T-helper 17 cell (primary cell): ENCODE results near the gene SV2B. TPM values are rescaled to one million over a fixed set of nuclear protein-coding genes. Genes with fewer than 3 reads are reported as not detected.

Source experiments
- ATAC-seq: fragments of 150-1000 bp; cut with Tn5 transposase; 2 replicates; pipeline ENCODE4 v1.10.0; 2021; ENCODE audit warnings: mild to moderate bottlenecking, moderate library complexity
- DNase-seq, 3 donors: peaks; one replicate each; pipeline versions ENCODE4 v3.0.0 to v3.0.0-alpha.2; 2020 to 2021
- H3K9me3 ChIP-seq: one replicate; pipeline ENCODE4 v1.7.0; 2013; ENCODE audit warnings: low read length, mild to moderate bottlenecking; ENCODE audit not compliant: control insufficient read depth, poor library complexity, severe bottlenecking
- H3K27ac Mint-ChIP-seq: one replicate; pipeline ENCODE4 v1.8.0; 2022; ENCODE audit warnings: mild to moderate bottlenecking, moderate library complexity, mixed read lengths
- H3K27me3 Mint-ChIP-seq: one replicate; pipeline ENCODE4 v1.8.0; 2022; ENCODE audit warnings: mixed read lengths
- H3K36me3 Mint-ChIP-seq: one replicate; pipeline ENCODE4 v1.8.0; 2022; ENCODE audit warnings: low read depth, mixed read lengths
- H3K4me1 Mint-ChIP-seq: one replicate; pipeline ENCODE4 v1.8.0; 2022; ENCODE audit warnings: mild to moderate bottlenecking, mixed read lengths
- H3K4me3 Mint-ChIP-seq: one replicate; pipeline ENCODE4 v1.8.0; 2022; ENCODE audit warnings: mild to moderate bottlenecking, moderate library complexity, mixed read lengths
- total RNA-seq, 4 donors: library from RNA in 2 of 4; stranded (reverse) in 2 of 4; gene quantifications; one replicate each; pipeline ENCODE4 v1.2.3 and lab custom pipeline; 2022 to 2026

Gene SV2B
- total RNA-seq, 2 donors from 2014 or later = 0.10 TPM; not detected in 1

- H3K9me3 ChIP-seq = no peaks in the 10 kb centered on the region
- ATAC-seq (no peak), DNase-seq (no peak)
- Mint-ChIP-seq H3K4me3 (no peak overlapping the region), H3K36me3 (no peaks in the 10 kb centered on the region), H3K27ac (no peak overlapping the region), H3K4me1 (no peaks in the 10 kb centered on the region), H3K27me3 (peaks cover 58% of the 10 kb centered on the region)
Observed at GRCh38 chr15:91113030-91113429, 13.0 kb downstream of the SV2B start.

GRCh38 chr15:91114301-91114700 lies 14.2 kb downstream of the SV2B start:
- Mint-ChIP-seq H3K4me3 (no peak overlapping the region), H3K4me1 (no peaks in the 10 kb centered on the region), H3K27me3 (peaks cover 57% of the 10 kb centered on the region), H3K27ac (no peak overlapping the region), H3K36me3 (no peaks in the 10 kb centered on the region)
- H3K9me3 ChIP-seq = no peaks in the 10 kb centered on the region
- DNase-seq (no peak), ATAC-seq (no peak)

- Mint-ChIP-seq H3K27ac (no peak overlapping the region), H3K36me3 (no peaks in the 10 kb centered on the region), H3K27me3 (peaks cover 47% of the 10 kb centered on the region), H3K4me3 (no peak overlapping the region), H3K4me1 (no peaks in the 10 kb centered on the region)
- no peaks in the 10 kb centered on the region for H3K9me3 ChIP-seq
- DNase-seq = no peak
- peak; percentile 16 for ATAC-seq
Observed at GRCh38 chr15:91116113-91117067, 16.3 kb downstream of the SV2B start.

GRCh38 chr15:91117375-91117774 lies 17.3 kb downstream of the SV2B start:
- ATAC-seq = no peak
- Mint-ChIP-seq H3K36me3 (peaks cover under 1% of the 10 kb centered on the region), H3K27me3 (peaks cover 46% of the 10 kb centered on the region), H3K4me1 (no peaks in the 10 kb centered on the region), H3K27ac (no peak overlapping the region), H3K4me3 (no peak overlapping the region)
- H3K9me3 ChIP-seq = no peaks in the 10 kb centered on the region
- DNase-seq = no peak

GRCh38 chr15:91118817-91119590 lies 18.9 kb downstream of the SV2B start:
- Mint-ChIP-seq H3K27ac (no peak overlapping the region), H3K36me3 (peaks cover 4% of the 10 kb centered on the region), H3K4me1 (no peaks in the 10 kb centered on the region), H3K4me3 (no peak overlapping the region), H3K27me3 (peaks cover 44% of the 10 kb centered on the region)
- ATAC-seq (no peak), DNase-seq (no peak)
- H3K9me3 ChIP-seq = no peaks in the 10 kb centered on the region

GRCh38 chr15:91122296-91122695 lies 22.2 kb downstream of the SV2B start:
- H3K9me3 ChIP-seq = no peaks in the 10 kb centered on the region
- no peak for ATAC-seq
- peaks cover 60% of the 10 kb centered on the region for H3K27me3 Mint-ChIP-seq

GRCh38 chr15:91124132-91124531 lies 24.1 kb downstream of the SV2B start:
- H3K4me3 Mint-ChIP-seq = no peak overlapping the region
- peaks cover 52% of the 10 kb centered on the region for H3K27me3 Mint-ChIP-seq
- H3K9me3 ChIP-seq = no peaks in the 10 kb centered on the region
- H3K36me3 Mint-ChIP-seq = peaks cover 4% of the 10 kb centered on the region
- no peak overlapping the region for H3K27ac Mint-ChIP-seq
- ATAC-seq = no peak
- H3K4me1 Mint-ChIP-seq = no peaks in the 10 kb centered on the region
- no peak for DNase-seq

More at GRCh38 chr15:91122296-91122695, 22.2 kb downstream of the SV2B start:
- peaks cover 4% of the 10 kb centered on the region for H3K36me3 Mint-ChIP-seq
- no peak overlapping the region for H3K27ac Mint-ChIP-seq
- H3K4me3 Mint-ChIP-seq = no peak overlapping the region
- no peaks in the 10 kb centered on the region for H3K4me1 Mint-ChIP-seq
- DNase-seq = no peak

- H3K9me3 ChIP-seq = no peaks in the 10 kb centered on the region
- Mint-ChIP-seq H3K27me3 (peaks cover 48% of the 10 kb centered on the region), H3K27ac (no peak overlapping the region), H3K4me3 (no peak overlapping the region), H3K4me1 (no peaks in the 10 kb centered on the region), H3K36me3 (peaks cover 4% of the 10 kb centered on the region)
- ATAC-seq (no peak), DNase-seq (no peak)
Observed at GRCh38 chr15:91125162-91125561, 25.1 kb downstream of the SV2B start.

GRCh38 chr15:91126080-91126479 lies 26.0 kb downstream of the SV2B start:
- H3K4me1 Mint-ChIP-seq = no peaks in the 10 kb centered on the region
- H3K9me3 ChIP-seq = no peaks in the 10 kb centered on the region
- DNase-seq (no peak), ATAC-seq (no peak)
- H3K4me3 Mint-ChIP-seq = no peak overlapping the region
- H3K36me3 Mint-ChIP-seq = peaks cover 4% of the 10 kb centered on the region
- H3K27me3 Mint-ChIP-seq = peaks cover 47% of the 10 kb centered on the region
- H3K27ac Mint-ChIP-seq = no peak overlapping the region

- H3K36me3 Mint-ChIP-seq = peaks cover 3% of the 10 kb centered on the region
- no peak overlapping the region for H3K4me3 Mint-ChIP-seq
- H3K9me3 ChIP-seq = no peaks in the 10 kb centered on the region
- peaks cover 50% of the 10 kb centered on the region for H3K27me3 Mint-ChIP-seq
- ATAC-seq (no peak), DNase-seq (no peak)
- H3K27ac Mint-ChIP-seq = no peak overlapping the region
- peaks cover 2% of the 10 kb centered on the region for H3K4me1 Mint-ChIP-seq
Observed at GRCh38 chr15:91127236-91127955, 27.3 kb downstream of the SV2B start.

GRCh38 chr15:91128016-91128415 lies 28.0 kb downstream of the SV2B start:
- Mint-ChIP-seq H3K27me3 (peaks cover 48% of the 10 kb centered on the region), H3K36me3 (no peaks in the 10 kb centered on the region), H3K4me3 (no peak overlapping the region), H3K4me1 (peaks cover 2% of the 10 kb centered on the region), H3K27ac (no peak overlapping the region)
- no peaks in the 10 kb centered on the region for H3K9me3 ChIP-seq
- ATAC-seq (no peak), DNase-seq (no peak)

GRCh38 chr15:91129436-91129835 lies 29.4 kb downstream of the SV2B start:
- peaks cover 53% of the 10 kb centered on the region for H3K27me3 Mint-ChIP-seq
- ATAC-seq (no peak), DNase-seq (no peak)
- H3K36me3 Mint-ChIP-seq = no peaks in the 10 kb centered on the region
- H3K9me3 ChIP-seq = no peaks in the 10 kb centered on the region
- H3K27ac Mint-ChIP-seq = no peak overlapping the region
- H3K4me3 Mint-ChIP-seq = no peak overlapping the region
- peaks cover 2% of the 10 kb centered on the region for H3K4me1 Mint-ChIP-seq

GRCh38 chr15:91132079-91132478 lies 32.0 kb downstream of the SV2B start:
- Mint-ChIP-seq H3K4me1 (peaks cover 2% of the 10 kb centered on the region), H3K4me3 (no peak overlapping the region), H3K27ac (no peak overlapping the region), H3K36me3 (no peaks in the 10 kb centered on the region), H3K27me3 (peaks cover 55% of the 10 kb centered on the region)
- no peaks in the 10 kb centered on the region for H3K9me3 ChIP-seq
- DNase-seq (no peak), ATAC-seq (no peak)
